Suprapubic skin (tissue), 3 donors: ENCODE results near the gene SNRPB2.

ENCODE experiments used
- POLR2A ChIP-seq, 2 donors: fragments of 450-650 bp; IDR thresholded peaks; one replicate each; pipeline ENCODE4 v1.6.1; 2017; ENCODE audit warnings: antibody characterized with exemption in 2 of 2, mild to moderate bottlenecking in 2 of 2, moderate library complexity in 2 of 2
- TF ChIP-seq, protein P1 (sequence below), 2 donors: fragments of 200-600 bp in 1 of 2; fragments of 450-650 bp in 1 of 2; sonication (generic) in 1 of 2; IDR thresholded peaks; one replicate each; pipeline ENCODE4 v1.5.1; 2016 to 2019; ENCODE audit warnings: antibody characterized with exemption in 2 of 2, mild to moderate bottlenecking in 1 of 2, moderate library complexity in 1 of 2

DNA sequence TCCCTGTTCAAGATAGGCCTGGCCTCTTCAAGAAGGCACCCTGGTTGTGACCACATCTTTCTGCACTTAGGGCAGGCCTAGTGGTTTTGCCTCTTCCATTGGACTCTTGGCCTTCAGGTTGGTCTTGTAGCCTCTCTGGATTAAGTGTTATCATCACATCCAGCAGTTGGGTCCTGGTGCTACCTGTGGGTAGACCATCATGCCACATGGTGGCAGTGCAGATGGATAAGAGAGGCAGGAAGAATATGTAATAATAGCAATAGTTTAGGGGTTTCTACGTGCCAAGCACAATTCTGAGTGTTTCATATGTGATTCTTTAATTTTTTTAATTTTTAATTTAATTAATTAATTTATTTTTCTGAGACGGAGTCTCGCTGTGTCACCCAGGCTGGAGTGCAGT is 28.5 kb upstream of the SNRPB2 start:
- TF ChIP-seq, protein P1, sequence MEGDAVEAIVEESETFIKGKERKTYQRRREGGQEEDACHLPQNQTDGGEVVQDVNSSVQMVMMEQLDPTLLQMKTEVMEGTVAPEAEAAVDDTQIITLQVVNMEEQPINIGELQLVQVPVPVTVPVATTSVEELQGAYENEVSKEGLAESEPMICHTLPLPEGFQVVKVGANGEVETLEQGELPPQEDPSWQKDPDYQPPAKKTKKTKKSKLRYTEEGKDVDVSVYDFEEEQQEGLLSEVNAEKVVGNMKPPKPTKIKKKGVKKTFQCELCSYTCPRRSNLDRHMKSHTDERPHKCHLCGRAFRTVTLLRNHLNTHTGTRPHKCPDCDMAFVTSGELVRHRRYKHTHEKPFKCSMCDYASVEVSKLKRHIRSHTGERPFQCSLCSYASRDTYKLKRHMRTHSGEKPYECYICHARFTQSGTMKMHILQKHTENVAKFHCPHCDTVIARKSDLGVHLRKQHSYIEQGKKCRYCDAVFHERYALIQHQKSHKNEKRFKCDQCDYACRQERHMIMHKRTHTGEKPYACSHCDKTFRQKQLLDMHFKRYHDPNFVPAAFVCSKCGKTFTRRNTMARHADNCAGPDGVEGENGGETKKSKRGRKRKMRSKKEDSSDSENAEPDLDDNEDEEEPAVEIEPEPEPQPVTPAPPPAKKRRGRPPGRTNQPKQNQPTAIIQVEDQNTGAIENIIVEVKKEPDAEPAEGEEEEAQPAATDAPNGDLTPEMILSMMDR (IDR thresholded peaks at IDR 0.05) = no peak
- no peak for TF ChIP-seq POLR2A (IDR thresholded peaks at IDR 0.05)
